ENCODE data around the gene ADCY1. TPM values are rescaled to one million over a fixed set of nuclear protein-coding genes. Genes with fewer than 3 reads are reported as not detected.
"Not testable (repeated sequence)": the region's sequence is repeated elsewhere in the genome, so short reads cannot be mapped to it uniquely, and the experiment has no call there.

Gene ADCY1
- total RNA-seq, 2 donors from 2014 or later, result 15.3 to 18.5 TPM

DNA sequence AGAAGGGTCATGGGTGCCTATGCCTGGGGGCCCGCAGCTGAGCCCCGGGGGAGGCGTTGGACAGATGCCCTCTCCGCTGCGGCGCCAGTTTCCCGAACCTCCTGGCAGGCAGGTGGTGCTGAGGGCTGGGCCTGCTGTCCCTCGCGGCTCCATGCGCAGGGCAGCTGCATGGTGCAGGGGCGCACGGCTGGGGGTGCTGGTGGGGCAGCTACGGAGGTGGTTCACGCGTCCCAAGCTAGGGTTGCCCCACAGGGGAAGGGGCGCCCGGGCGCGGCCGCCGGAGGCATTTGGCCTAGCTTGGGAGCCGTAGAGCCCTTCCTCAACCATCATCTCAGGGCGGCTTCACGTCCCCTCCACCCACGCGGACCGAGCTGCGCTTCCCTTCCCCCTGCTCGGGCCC is 152.7 kb downstream of the ADCY1 start:
- DNase-seq, result no peak
- H3K9ac ChIP-seq (ENCODE audit: extremely low read depth, low read length, poor library complexity, severe bottlenecking), result no peak overlapping the region
- Mint-ChIP-seq H3K4me1 (no peaks in the 10 kb centered on the region), H3K27me3 (ENCODE audit: insufficient read depth) (no peaks in the 10 kb centered on the region), H3K27ac (no peak overlapping the region), H3K36me3 (ENCODE audit: low read depth) (peaks cover 55% of the 10 kb centered on the region), H3K9me3 (peaks cover 20% of the 10 kb centered on the region), H3K4me3 (no peak overlapping the region)
- H3K27ac ChIP-seq (ENCODE audit: low read depth, low read length), result no peak overlapping the region
- 95 to 96% methylated on average over 14 to 29 of the region's 29 CpGs for WGBS, 2 experiments (ENCODE audit: insufficient coverage in 1 of 2, insufficient read length in 1 of 2)
- no peaks in the 10 kb centered on the region for H3K4me1 ChIP-seq (ENCODE audit: control insufficient read depth, insufficient read depth, low read length)
- peaks cover 50% of the 10 kb centered on the region for H3K36me3 ChIP-seq (ENCODE audit: control insufficient read depth, insufficient read depth, low read length)
- peaks cover 15% of the 10 kb centered on the region for H3K9me3 ChIP-seq (ENCODE audit: control insufficient read depth, low read length)
- no peak overlapping the region for H3K4me3 ChIP-seq (ENCODE audit: low read length)
- TF ChIP-seq, protein P1, sequence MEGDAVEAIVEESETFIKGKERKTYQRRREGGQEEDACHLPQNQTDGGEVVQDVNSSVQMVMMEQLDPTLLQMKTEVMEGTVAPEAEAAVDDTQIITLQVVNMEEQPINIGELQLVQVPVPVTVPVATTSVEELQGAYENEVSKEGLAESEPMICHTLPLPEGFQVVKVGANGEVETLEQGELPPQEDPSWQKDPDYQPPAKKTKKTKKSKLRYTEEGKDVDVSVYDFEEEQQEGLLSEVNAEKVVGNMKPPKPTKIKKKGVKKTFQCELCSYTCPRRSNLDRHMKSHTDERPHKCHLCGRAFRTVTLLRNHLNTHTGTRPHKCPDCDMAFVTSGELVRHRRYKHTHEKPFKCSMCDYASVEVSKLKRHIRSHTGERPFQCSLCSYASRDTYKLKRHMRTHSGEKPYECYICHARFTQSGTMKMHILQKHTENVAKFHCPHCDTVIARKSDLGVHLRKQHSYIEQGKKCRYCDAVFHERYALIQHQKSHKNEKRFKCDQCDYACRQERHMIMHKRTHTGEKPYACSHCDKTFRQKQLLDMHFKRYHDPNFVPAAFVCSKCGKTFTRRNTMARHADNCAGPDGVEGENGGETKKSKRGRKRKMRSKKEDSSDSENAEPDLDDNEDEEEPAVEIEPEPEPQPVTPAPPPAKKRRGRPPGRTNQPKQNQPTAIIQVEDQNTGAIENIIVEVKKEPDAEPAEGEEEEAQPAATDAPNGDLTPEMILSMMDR (conservative IDR thresholded peaks at IDR 0.05), result no peak
- no peaks in the 10 kb centered on the region for H3K27me3 ChIP-seq (ENCODE audit: control insufficient read depth, insufficient read depth, low read length, poor library complexity, severe bottlenecking)

DNA sequence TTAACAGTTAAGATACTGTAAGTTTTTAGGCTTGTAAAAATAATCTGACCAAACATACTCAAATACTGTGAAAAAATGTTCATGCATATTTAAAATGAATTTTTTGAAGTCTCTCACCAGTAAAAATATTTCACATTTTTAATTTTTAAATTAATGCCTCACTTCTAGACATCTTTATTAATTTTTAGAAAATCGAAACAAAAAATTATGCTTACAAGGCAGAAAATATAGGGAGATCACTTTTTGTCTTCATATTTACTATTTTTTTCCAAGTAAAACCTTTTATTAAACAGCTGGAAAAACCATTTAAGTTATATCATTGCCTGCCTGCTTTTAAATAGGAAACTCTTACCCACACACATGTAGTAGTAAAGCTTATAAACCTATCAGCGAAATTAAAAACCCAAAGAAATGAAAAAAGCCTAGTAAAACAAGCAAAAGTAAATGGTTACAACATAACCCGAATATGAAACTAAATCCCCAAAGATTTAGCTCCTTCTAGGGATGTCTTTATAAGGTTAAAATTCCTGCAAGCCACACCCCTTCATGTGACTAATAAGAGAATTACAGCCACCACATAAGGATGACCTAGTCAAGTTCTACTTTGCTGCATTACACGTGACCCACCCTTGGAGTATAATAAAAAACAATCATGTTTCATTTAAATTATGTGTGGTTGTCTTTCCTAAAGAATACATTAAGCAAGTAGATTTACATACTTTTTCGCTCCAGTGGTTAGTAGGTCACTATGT is 157.7 kb downstream of the ADCY1 start:
- not testable (repeated sequence) for H3K9me3 Mint-ChIP-seq; H3K27me3 ChIP-seq (ENCODE audit: control insufficient read depth, insufficient read depth, low read length, poor library complexity, severe bottlenecking); H3K4me3 Mint-ChIP-seq; DNase-seq; H3K27me3 Mint-ChIP-seq (ENCODE audit: insufficient read depth); H3K9me3 ChIP-seq (ENCODE audit: control insufficient read depth, low read length); H3K27ac ChIP-seq (ENCODE audit: low read depth, low read length); H3K9ac ChIP-seq (ENCODE audit: extremely low read depth, low read length, poor library complexity, severe bottlenecking); H3K27ac Mint-ChIP-seq; H3K4me1 ChIP-seq (ENCODE audit: control insufficient read depth, insufficient read depth, low read length); H3K4me1 Mint-ChIP-seq; H3K4me3 ChIP-seq (ENCODE audit: low read length)
- H3K36me3 Mint-ChIP-seq (ENCODE audit: low read depth), result peaks cover 29% of the 10 kb centered on the region
- WGBS, 2 experiments (ENCODE audit: insufficient coverage in 1 of 2, insufficient read length in 1 of 2), result 93 to 100% methylated on average over 1 to 3 of the region's 5 CpGs
- peaks cover 28% of the 10 kb centered on the region for H3K36me3 ChIP-seq (ENCODE audit: control insufficient read depth, insufficient read depth, low read length)

DNA sequence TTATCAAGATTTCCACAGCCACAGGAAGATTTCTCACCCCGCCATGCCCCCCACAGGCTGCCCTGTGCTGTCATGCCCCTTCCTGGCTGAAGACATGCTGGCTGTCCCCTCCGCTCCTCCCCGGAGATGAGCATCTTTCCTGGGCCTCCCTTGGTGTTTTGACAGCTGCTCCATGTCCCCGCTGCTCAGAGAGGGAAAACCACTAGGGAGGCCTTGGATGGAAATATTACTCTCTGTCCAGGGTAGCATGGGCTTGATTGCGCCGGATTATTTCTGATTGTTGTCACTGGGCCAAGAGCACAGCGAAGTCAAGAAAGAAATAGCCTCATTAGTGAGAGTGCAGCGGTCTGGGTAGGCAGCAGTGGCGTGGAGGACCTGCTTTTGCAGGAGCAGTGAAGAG is 164.8 kb downstream of the ADCY1 start:
- 97 to 100% methylated on average over 3 to 9 of the region's 9 CpGs for WGBS, 2 experiments (ENCODE audit: insufficient coverage in 1 of 2, insufficient read length in 1 of 2)
- DNase-seq; H3K27me3 Mint-ChIP-seq (ENCODE audit: insufficient read depth); H3K27ac ChIP-seq (ENCODE audit: low read depth, low read length); H3K9me3 Mint-ChIP-seq; H3K27me3 ChIP-seq (ENCODE audit: control insufficient read depth, insufficient read depth, low read length, poor library complexity, severe bottlenecking); H3K4me3 Mint-ChIP-seq; H3K27ac Mint-ChIP-seq; H3K9ac ChIP-seq (ENCODE audit: extremely low read depth, low read length, poor library complexity, severe bottlenecking); H3K4me3 ChIP-seq (ENCODE audit: low read length); H3K9me3 ChIP-seq (ENCODE audit: control insufficient read depth, low read length); H3K4me1 ChIP-seq (ENCODE audit: control insufficient read depth, insufficient read depth, low read length); H3K4me1 Mint-ChIP-seq: not testable (repeated sequence)
- peaks cover 16% of the 10 kb centered on the region for H3K36me3 ChIP-seq (ENCODE audit: control insufficient read depth, insufficient read depth, low read length)
- peaks cover 52% of the 10 kb centered on the region for H3K36me3 Mint-ChIP-seq (ENCODE audit: low read depth)

DNA sequence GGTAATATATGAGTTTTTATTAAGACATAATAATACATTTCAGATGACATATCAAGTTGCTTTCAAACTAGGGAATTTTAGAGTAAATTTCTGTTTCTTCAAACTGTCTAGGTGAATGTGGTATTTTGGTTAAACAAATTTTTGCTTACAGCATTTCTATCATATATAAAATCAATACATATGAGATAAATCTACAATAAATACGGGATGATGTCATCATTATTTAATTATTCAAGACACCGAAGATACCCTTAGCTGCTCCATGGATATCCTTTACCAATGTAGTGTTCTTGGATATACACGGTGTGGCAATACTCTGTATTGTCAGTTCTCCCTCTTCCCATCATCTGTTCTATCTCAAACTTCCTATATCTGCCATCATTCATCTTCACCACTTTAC is 166.4 kb downstream of the ADCY1 start:
- not testable (repeated sequence) for H3K4me1 Mint-ChIP-seq; H3K27ac ChIP-seq (ENCODE audit: low read depth, low read length); H3K4me1 ChIP-seq (ENCODE audit: control insufficient read depth, insufficient read depth, low read length); H3K9me3 ChIP-seq (ENCODE audit: control insufficient read depth, low read length); H3K4me3 ChIP-seq (ENCODE audit: low read length); H3K9me3 Mint-ChIP-seq; DNase-seq; H3K27me3 Mint-ChIP-seq (ENCODE audit: insufficient read depth); H3K27me3 ChIP-seq (ENCODE audit: control insufficient read depth, insufficient read depth, low read length, poor library complexity, severe bottlenecking); H3K9ac ChIP-seq (ENCODE audit: extremely low read depth, low read length, poor library complexity, severe bottlenecking); H3K4me3 Mint-ChIP-seq; H3K27ac Mint-ChIP-seq
- WGBS, 2 experiments (ENCODE audit: insufficient coverage in 1 of 2, insufficient read length in 1 of 2), result 100% methylated on average over 3 of the region's 3 CpGs; no CpG with 5 or more reads in 1 of the 2 experiments
- peaks cover 22% of the 10 kb centered on the region for H3K36me3 ChIP-seq (ENCODE audit: control insufficient read depth, insufficient read depth, low read length)
- H3K36me3 Mint-ChIP-seq (ENCODE audit: low read depth), result peaks cover 56% of the 10 kb centered on the region

DNA sequence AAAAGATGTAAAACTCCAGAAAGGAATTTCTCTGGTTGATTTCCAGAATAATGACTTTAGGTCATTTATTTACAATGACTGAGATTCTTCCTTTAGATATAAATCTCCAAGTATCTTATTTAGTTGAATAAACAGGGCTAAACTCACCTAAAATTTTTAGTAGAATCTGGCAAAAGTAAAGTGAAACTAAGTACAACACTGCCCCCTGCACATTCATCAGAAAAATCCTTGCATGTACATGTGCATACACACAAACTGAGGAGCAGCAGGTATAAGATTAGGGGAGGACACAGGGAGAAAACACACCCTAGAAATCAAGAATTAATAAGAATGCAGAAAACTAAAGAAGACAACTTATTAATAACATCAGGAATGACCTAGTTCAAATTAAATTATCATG is 174.8 kb downstream of the ADCY1 start:
- not testable (repeated sequence) for H3K4me3 ChIP-seq (ENCODE audit: low read length); H3K9me3 ChIP-seq (ENCODE audit: control insufficient read depth, low read length); H3K27me3 ChIP-seq (ENCODE audit: control insufficient read depth, insufficient read depth, low read length, poor library complexity, severe bottlenecking); H3K4me1 Mint-ChIP-seq; H3K9ac ChIP-seq (ENCODE audit: extremely low read depth, low read length, poor library complexity, severe bottlenecking); DNase-seq; H3K9me3 Mint-ChIP-seq; H3K27ac ChIP-seq (ENCODE audit: low read depth, low read length); H3K4me1 ChIP-seq (ENCODE audit: control insufficient read depth, insufficient read depth, low read length); H3K27ac Mint-ChIP-seq; H3K27me3 Mint-ChIP-seq (ENCODE audit: insufficient read depth); H3K4me3 Mint-ChIP-seq
- H3K36me3 ChIP-seq (ENCODE audit: control insufficient read depth, insufficient read depth, low read length), result peaks cover 49% of the 10 kb centered on the region
- peaks cover 27% of the 10 kb centered on the region for H3K36me3 Mint-ChIP-seq (ENCODE audit: low read depth)

DNA sequence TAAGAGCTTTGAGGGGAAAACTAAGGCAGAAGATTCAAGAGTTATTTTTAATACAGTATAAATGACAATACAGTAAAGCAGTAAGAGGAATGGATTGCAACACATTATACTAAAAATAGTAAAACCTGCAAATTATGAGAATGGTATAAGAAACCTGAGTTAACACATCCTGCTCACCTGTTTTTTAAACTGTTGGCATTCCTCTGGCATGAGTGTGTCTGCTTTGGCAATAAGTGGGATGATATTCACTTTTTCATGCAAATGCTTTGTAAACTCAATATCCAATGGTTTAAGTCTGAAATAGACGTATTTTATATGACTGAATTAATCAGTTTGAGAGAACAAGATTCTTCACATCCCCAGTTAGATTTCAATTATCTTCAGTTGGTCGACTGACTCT is 177.2 kb downstream of the ADCY1 start:
- H3K4me1 ChIP-seq (ENCODE audit: control insufficient read depth, insufficient read depth, low read length); H3K4me3 Mint-ChIP-seq; H3K27me3 Mint-ChIP-seq (ENCODE audit: insufficient read depth); H3K27me3 ChIP-seq (ENCODE audit: control insufficient read depth, insufficient read depth, low read length, poor library complexity, severe bottlenecking); H3K4me1 Mint-ChIP-seq; H3K9ac ChIP-seq (ENCODE audit: extremely low read depth, low read length, poor library complexity, severe bottlenecking); DNase-seq; H3K9me3 ChIP-seq (ENCODE audit: control insufficient read depth, low read length); H3K4me3 ChIP-seq (ENCODE audit: low read length); H3K27ac Mint-ChIP-seq; H3K27ac ChIP-seq (ENCODE audit: low read depth, low read length); H3K9me3 Mint-ChIP-seq: not testable (repeated sequence)
- 75 to 96% methylated on average over 2 of the region's 2 CpGs for whole genome bisulfite sequencing, 2 experiments (ENCODE audit: insufficient coverage in 1 of 2, insufficient read length in 1 of 2)
- peaks cover 24% of the 10 kb centered on the region for H3K36me3 Mint-ChIP-seq (ENCODE audit: low read depth)
- peaks cover 39% of the 10 kb centered on the region for H3K36me3 ChIP-seq (ENCODE audit: control insufficient read depth, insufficient read depth, low read length)
